Cerebellar cortex (tissue), 1 donor: Measurements from ENCODE around the gene ROPN1B.

Experiments
- DNase-seq: peaks from one replicate; pipeline ENCODE4 v3.0.0-alpha.2; 2015; ENCODE audit warnings: low spot score

The ROPN1B gene

GRCh38 chr3:126030455-126030854 is 61.5 kb downstream of the ROPN1B start:
- no peak for DNase-seq

- no peak for DNase-seq
Measured at GRCh38 chr3:126031981-126032471, 63.0 kb downstream of the ROPN1B start.
